ENCODE data around the gene LHB.

LHB gene

DNA sequence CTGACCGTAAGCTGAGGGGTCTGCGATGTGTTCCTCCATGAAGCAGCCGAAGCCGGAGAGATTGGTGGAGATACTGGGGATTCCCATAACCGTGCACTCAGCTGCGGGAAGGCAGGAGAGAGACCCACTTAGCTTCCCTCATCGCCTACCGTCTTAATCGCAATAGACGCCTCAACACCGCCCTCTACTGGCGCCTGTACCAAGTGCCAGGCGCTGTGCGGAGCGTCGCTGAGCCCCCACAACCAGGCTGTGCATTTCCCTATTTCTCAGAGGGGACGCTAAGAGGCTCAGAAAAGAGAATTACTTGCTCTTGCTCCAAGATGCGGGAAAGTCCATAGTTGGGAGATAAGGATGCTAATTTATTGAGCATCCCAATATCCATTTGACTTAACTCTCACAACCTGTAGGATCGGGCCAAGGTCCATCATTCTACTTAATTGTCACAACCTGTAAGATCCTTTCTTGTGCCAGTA, 45.9 kb downstream of the LHB start:
- peak; percentile 88 for DNase-seq

DNA sequence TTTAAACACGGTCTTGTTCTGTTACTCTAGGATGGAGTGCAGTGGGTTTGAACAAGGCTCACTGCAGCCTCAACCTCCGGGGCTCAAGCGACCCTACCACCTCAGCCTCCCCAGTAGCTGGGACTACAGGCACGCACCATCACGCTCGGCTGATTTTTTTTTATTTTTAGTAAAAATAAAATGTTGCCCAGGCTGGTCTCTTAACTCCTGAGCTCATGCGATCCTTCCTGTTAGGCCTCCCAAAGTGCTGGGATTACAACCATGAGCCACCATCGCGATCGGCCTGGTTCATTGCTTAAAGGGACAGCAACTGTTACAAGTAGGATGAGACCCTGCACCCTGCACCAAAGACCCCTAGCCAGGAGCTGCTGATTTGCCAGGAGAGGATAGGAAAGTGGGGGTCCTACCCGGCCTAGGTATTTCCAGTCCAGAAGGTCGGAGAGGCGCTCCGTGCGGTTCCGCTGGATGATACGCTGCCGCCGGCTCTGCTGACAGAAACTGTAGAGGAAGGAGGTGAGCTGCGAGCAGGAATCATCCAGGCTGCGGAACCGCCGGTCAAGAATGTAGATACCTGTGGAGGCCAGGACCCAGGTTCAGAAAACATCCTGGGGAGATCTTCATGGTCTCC, 46.6 kb downstream of the LHB start:
- DNase-seq, result no peak

GRCh38 chr19:48969276-48970138, 47.4 kb downstream of the LHB start:
- DNase-seq, result no peak

DNA sequence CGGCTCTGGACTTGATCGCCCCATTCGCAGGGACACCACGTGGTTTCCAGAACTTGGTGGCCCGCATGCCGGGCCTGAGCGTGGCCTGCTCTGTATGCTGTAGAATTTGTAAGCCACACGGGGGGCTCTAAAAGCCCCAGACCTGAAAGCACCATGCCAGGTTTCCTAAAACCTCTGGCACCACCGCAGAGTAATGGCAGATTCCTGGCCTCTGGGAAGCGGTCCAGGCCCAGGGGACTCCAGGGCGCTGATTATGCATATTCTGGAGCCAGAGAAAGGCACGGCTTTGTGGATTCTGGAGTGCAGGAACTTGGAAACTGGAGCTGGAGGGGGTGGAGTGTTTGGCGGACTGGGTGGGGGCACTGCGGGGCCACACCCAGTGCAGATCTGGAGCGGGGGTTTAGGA, 48.1 kb downstream of the LHB start:
- DNase-seq, result no peak

DNA sequence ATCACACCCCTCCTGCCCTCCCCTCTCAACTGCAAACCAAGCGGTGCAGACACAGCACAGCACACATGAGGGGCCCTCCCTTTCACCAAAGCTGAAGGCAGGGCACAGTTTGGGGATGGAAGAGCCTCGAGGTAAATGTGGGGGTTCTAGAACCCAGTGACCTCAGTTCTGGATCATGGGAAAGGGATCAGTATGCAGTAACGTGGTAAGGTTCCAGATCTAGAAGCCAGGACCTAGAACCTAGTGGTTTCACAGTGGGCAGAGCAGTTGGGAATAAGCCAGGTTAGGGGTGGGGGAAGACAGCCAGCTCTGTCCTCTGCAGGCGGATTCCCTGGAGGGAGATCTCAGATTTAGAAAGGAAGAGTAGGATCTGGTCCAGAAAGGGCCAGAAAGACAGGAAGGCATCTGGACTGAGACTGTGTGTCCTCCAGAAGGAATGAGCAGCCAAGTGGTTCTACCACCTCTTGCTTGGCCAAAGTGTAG, 48.7 kb downstream of the LHB start:
- no peak for DNase-seq

DNA sequence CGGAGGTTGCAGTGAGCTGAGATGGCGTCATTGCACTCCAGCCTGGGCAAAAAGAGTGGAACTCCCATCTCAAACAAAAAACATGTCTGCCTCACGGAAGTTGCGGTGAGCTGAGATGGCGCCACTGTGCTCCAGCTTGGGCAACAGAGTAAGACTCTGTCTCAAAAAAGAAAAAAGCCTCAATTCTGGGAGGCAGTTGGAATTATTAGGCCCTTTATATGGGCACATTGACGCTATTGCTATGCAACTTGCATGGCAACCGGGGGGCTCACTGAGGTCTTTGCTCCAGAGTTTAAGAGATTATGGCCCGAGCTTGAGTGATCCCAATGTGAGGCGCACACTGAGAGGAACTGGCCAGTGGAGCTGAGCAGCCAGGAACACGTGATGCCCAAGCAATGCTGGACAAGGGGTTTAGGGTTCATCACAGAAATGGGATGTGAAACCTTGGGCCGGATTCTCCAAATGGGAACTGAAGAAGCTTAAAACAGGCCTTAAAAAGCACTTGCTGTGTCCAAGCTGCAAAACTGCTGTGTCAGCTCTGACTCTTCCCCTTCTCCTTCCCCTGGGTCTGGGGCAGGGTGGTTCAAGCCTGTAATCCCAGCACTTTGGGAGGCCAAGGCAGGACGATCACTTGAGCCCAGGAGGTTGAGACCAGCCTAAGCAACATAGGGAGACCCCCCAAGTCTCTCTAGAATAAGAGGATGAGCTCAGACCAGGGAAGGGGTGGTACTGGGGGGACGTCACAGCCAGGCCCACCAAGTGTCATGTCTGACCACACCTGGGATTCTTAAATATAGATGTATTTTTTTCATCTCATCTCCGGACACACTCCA, 49.3 kb downstream of the LHB start:
- peak in 1 of 2 experiments; percentile 31 for DNase-seq

DNA sequence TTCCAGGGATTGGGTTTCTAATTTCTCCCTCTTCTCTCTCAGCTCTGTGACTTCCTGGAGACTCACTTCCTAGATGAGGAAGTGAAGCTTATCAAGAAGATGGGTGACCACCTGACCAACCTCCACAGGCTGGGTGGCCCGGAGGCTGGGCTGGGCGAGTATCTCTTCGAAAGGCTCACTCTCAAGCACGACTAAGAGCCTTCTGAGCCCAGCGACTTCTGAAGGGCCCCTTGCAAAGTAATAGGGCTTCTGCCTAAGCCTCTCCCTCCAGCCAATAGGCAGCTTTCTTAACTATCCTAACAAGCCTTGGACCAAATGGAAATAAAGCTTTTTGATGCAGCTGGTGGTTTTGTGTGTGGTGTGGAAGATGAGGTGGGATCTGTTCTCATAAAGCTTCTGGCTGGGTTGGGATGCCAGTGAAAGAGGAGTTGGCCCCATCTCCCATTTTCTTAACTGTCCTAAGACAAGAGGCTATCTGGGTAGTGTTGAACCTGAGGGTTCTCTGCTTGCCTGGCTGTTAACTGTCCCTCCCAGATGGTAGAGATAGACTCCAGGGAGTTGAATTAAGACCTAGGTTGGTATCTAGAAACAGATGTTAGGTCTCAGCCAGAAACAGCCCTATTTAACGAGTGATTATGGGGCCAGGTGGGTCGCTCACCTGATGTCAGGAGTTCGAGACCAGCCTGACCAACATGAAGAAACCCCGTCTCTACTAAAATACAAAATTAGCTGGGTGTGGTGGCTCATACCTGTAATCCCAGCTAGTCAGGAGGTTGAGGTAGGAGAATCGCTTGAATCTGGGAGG, 50.1 kb downstream of the LHB start:
- peak in 1 of 2 experiments; percentile 32 for DNase-seq
